SK-MEL-5 (cell line): Measurements from ENCODE around the gene LAMC1. TPM values are rescaled to one million over a fixed set of nuclear protein-coding genes. Genes with fewer than 3 reads are reported as not detected.

Experiments used
- DNase-seq: peaks from one replicate; pipeline ENCODE4 v3.0.0-alpha.2; 2016; ENCODE audit warnings: low read depth, low spot score
- in situ Hi-C: cut with HindIII; loops from 2 replicates; pipeline ENCODE4 v1.10.0; 2016; ENCODE audit warnings: low sequenced_read_pairs, high pct_unique_total_duplicates, low pct_unique_long_range_greater_than_20kb
- total RNA-seq: library from RNA; depleted of rRNA; stranded (reverse); fragments of >200 nt; shearing (Covaris generic); gene quantifications from 2 replicates; pipeline ENCODE4 v1.2.3, GENCODE V29; 2014

LAMC1 gene
- total RNA-seq, 1 experiment from 2014 or later = 114 TPM

DNA sequence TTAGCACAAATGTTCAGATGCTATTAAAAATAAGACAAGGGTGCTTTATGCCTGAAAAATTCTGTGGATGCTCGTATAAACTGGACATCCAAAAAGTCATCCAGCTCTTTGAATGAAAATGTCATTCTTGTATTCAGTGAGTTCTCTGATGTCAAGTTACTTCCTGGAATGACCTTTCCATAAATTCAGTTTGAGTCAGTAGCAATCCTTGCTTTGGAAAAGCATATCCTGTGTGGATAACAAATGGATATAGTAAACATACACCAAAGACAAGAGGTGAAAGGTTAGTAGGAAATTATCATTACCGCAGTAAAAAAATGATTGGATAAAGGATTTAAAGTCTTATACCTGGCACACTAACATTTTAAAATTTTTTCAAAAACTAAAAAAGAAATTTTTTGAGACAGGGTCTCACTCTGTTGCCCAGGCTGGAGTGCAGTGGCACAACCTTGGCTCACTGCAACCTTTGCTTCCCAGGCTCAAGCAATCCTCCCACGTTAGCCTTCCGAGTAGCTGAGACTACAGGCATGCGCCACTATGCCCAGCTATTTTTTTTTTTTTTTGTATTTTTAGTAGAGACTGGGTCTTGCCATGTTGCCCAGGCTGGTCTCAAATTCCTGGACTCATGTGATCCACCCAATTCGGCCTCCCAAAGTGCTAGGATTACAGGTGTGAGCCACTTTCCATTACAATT lies 10.8 kb upstream of the LAMC1 start:
- DNase-seq = peak; percentile 82
- in situ Hi-C loops = no loop called here

DNA sequence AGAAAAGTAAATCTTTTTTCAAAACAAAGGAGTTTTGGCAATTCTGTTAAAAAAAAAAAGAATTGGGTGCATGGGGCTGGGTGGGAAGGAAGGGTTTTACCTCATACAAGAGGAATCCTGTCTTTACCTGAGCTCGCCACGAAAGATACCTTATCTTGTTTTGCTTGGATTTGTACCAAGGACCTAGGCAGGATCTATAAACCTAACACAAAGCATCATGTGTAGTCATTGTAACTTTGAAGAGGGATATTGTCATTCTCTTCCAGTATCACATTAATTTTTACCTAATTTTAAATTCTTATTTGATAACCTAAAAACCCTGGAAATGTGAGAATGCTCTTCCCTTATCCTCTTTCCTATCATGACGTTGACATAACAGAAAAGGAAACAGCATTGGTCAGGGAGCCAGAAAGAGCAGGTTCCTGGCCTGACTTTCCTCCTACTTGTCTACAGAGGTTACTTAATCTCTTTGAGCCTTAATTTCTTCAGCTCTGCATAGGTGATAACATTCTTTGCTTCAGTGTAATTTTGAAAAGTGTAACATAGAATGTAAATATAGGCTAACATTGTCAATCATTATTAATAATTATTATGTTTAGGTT lies 4.0 kb upstream of the LAMC1 start:
- DNase-seq = no peak
- in situ Hi-C loops = no loop called here

DNA sequence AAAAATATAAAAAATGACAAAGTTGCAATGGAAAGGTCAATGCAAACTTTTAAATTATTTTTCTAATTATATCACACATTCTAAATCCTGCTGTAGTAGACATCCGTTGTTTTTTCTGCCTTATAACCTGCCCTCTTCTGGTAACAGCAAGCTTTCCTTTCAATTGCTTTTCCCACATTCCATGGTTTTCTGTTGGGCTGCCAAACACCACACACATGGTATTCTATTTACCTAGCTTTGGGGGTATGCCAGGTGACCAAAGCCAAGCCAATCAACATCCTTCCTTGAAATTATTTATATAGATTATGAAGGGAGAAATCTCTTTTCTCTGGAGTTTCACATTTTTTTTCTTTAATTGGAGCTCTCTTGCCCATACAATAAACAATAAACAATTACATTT lies 3.4 kb upstream of the LAMC1 start:
- in situ Hi-C loops = no loop called here
- peak; percentile 47 for DNase-seq

DNA sequence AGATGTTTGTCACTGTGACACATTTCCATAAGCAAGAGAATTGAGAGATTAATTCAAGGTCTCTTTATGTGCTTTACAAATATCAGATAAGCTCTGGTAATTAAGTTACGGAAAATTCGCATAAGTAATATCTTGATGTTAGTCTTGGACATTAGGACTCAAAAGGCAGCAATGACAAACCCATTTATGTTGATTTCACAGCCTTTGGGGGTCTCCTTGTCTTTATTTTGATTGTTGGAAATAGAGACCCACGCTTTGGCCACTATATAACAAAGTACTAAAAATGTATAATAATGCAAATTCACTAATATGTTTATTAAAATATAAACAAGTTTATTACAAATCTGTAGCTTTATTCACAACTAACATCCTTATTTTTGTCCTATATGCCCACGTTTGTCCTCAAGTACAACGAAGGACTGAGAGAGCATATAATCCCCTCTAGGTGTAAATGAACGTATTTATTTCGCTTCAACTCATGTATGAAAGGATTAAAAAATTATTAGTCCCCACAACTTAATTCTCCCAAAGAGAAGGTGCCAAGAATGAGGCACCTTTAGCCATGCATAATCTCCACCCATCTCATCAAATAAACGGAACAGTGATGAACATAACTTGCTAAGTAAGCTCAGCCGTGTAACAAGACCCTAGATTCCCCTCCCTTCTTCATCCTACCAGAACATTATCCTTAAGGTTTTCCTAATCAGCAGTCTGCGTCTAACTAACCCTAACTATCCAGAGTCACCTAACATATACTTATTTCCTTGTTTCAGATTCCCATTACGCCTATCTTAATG lies 1.6 kb upstream of the LAMC1 start:
- in situ Hi-C loops = no loop called here
- no peak for DNase-seq

DNA sequence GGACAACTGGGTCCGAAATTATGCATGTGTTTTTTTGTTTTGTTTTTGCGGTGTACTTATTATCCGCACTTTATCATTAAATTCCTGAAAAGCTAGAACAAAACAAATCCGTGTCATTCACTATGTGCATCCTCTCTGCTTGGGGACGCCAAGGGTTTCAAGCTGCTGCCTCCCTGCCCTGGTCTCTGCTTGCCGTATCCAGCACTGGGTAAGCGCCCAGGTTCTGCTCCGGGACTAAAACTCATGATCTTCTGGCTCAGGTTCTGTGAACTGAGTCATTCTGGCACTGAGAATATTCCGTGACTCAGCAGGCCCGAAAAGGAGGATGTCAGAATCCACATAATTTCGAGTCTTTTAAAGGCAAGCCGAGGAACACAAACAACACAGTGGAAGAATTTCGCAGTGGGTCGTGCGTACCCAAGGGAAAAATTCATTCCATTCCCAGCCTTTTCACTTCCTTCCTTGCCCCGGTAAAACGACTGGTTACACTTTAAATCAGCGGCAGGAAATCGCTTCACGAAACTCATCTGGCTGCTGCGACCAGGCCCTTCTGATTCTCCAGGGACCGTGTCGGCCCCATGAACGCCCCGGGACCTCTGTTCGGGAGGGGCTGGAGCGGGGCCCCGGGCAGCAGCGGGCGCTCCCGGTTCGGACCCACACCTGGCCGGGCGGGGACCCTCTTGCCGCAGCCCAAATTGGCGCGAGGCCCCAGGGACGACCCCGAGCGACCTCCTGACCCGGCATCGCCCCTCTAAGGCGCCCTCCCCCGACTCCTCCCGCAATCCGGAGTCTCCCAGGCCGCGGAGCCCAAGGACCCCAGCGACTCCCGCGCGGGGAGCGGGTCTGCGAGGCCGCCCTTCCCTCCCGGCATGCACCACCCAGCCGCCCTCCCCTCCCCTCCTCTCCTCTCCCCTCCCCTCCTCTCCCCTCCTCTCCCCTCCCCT lies 746 bp upstream of the LAMC1 start:
- in situ Hi-C loops = no loop called here
- DNase-seq = peak; percentile 83

DNA sequence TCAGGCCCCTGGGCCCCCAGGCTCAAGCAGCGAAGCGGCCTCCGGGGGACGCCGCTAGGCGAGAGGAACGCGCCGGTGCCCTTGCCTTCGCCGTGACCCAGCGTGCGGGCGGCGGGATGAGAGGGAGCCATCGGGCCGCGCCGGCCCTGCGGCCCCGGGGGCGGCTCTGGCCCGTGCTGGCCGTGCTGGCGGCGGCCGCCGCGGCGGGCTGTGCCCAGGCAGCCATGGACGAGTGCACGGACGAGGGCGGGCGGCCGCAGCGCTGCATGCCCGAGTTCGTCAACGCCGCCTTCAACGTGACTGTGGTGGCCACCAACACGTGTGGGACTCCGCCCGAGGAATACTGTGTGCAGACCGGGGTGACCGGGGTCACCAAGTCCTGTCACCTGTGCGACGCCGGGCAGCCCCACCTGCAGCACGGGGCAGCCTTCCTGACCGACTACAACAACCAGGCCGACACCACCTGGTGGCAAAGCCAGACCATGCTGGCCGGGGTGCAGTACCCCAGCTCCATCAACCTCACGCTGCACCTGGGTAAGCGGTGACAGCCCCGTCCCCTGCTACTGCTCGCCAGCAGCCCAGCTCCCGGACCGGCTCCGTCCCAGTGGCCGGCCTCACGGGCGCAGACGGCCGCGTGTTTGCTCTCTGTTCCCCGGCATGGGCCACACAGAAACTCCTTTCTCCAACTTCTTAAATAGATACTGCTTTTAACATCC lies 539 bp downstream of the LAMC1 start:
- in situ Hi-C loops = no loop called here
- peak; percentile 60 for DNase-seq

DNA sequence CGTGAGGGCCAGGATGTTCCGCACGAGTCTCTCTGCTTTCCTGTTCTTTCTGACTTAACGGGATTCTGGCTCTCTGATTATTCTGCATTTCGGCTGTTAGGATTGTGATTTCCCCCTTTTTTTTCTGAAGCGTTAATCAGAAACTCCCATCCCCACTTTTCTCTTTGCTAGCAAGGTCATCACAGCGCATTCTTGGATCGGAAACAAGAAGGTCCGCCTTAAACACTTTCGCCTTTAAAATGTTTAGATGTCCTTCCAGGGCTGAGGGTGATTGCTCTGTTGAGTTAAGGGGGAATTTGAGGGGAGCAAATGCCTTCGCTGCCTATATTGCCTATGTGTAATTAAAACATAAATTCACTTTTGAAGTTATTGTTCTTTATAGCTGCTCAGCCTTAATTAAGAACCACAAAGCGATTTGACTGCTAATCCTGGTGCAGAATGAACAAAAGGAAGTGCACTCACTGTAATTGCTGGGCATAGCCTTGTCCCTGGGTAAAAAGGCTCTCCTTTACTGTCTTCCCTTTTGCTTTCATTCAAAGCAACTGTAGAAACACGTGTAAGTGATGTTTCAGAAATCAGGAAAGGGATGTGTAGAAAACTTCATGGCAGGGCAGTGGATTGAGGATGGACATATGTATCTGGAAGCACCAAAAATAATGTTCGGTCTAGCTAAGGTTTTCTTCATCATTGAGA lies 1.2 kb downstream of the LAMC1 start:
- in situ Hi-C loops = no loop called here
- no peak for DNase-seq

DNA sequence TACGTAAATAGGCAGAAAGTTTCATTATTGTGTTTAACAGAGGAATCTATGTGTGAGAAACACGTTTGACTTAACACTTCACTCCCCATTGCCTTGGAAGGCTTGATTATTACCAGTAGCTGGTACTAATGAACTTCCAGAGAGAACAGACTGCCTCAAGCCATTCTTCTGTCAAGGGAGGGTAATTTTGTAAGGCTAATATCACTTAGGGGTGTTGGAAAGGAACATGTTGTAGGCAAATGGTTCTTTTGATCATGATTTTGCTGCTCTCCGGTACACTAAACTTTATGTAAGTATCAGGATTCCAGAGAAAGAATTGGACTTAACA lies 1.8 kb downstream of the LAMC1 start:
- no peak for DNase-seq
- in situ Hi-C loops = no loop called here

DNA sequence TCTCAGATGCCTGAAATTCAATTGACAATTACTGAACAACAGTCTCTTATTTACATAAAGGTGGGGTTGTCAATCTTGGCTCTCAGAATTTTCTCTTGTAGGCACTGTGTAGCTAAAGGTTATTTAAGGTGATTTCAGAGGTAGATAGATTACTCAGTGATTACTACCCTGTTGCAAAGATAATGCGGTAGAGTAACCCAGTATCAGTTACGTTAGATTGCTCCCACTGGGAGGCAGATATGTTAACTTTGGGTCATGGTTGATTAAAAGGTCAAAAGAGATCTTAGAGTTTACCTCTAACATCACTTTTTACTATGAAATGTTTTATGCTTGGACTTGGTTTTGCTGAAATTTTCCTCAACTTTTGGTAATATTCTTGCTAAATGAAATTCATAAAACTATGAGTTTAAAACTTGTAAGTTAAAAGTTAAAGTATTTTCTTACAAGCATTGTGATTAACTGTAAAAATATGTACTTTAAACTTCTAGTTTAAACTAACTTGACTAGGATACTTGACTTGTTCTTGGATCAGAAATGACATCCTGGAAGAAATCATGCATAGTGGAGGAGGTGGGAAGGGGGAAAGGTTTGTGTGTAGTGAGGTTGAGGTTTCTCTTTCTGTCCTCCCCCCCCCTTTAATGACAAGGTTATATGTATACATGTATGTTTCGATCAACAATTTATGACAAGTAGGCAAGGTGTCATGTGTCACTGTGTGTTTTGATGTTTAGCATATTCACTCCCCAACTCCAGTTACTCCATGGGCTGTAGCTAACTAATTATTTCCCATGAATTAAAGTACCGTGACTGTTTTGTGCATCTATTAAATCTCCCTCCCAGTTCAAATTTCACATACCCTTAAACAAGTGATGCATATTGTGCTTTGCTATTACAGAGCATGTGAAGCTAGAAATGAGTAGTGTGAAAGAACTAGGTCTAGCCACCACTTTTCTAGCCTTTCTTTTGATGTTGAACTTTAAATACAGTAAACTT lies 2.9 kb downstream of the LAMC1 start:
- in situ Hi-C loops = no loop called here
- DNase-seq = no peak

DNA sequence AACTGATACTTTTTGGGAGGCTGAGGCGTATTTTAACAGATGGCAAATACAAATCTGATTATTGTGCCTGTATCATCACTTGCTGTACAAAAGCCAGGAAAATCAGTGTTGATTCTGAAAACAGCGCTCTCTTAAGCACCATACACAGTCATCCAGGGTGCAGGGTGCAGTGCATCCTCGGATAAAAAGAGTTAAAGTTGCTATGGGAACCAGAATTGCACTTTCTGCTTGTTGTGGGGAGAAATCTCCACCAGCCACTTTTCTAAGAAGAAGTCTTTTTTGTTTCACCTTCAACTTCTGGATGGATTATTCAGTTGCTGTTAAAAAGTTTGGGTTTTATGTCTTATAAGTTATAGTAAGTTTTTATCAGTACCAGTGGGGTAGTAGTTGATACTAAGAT lies 3.8 kb downstream of the LAMC1 start:
- no peak for DNase-seq
- in situ Hi-C loops = no loop called here

DNA sequence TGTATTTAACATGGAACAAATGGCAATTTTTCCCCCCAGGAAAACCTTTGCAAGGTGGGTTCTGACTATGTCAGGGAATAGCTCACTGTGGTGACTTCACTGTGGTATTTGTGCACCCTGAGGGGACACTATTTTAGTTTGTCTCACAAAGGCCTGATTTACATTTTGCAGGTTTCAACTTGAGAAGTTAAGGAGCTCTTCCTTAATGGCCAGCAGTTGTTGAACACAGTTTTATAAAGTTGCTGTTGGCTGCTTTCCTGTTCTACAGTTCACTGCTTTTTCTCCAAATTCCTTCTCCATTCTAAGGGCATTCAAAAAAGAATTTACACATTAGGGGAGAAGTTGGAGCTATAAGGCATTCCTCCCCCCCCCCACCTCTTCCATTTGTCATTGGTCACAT lies 4.6 kb downstream of the LAMC1 start:
- in situ Hi-C loops = no loop called here
- no peak for DNase-seq

DNA sequence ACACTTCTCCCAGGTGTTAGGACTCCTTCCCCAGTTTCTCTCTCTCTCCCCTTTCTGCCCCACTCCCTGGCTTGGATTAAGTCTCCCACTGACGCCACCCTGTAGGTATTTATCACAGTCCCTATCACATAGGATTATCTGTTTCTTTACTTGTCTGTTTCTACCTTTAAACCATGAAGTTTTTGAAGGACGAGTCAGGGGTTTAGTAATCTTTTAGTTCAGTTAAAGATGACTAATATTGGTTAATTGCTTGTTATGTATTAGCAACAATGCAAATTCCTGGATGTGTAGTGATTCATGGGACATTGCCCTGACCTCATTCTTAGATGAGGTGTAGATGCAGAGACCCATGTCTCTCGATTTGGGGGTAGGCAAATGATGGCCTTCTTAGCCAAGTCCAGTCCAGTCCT lies 6.4 kb downstream of the LAMC1 start:
- in situ Hi-C loops = no loop called here
- DNase-seq = no peak

DNA sequence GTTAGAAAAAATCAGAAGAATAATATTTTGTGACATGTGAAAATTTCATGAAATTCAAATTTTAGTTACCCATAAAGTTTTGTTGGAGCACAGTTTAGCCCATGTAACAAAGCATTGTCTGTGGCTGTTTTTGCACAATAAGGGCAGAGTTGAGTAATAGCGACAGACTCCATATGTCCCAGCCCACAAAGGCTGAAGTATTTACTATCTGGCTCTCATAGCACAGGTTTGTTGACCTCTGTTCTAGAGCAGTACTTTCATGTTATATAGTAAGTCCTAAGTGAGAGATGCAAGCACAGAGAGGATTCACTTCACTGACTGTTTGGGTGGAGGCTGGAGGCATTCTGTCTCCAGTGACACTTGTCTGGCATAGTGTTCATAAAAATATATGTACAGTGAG lies 6.8 kb downstream of the LAMC1 start:
- in situ Hi-C loops = no loop called here
- DNase-seq = peak; percentile 38

DNA sequence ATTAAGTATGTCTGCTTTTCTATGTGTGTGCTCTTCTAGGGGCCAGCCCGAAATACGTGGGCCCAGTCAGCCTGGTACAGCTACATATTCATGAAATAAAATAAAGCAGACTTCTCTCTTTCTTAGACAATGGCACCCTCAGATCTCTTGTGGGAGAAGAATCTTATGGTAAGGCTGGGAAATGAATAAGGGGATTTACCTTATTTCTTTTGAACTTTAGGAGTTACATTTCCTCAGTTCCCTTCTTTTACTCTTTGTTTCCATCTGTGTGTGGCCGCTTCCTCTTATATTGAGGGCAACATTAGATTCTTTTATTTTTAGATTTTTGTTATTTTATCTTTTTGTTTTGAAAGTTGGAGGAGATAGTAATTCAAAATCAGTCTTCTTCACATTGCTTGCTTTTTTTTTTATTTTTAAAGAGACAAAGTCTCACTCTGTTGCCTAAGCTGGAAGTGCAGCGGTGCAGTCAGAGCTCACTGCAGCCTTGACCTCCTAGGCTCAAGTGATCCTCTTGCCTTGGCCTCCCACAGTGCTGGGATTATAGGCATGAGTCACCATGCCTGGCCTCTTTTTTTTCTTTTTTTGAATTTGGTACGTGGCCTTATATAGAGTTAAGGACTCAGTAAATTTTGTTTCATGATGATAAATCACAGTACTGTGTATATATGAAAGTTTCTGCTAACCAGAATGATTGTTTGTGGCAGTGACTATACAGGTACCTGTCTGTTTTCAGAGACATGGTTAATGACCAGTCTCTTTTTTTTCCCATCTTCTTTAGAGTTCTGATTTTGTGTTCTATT lies 9.1 kb downstream of the LAMC1 start:
- in situ Hi-C loops = no loop called here
- DNase-seq = peak; percentile 16

DNA sequence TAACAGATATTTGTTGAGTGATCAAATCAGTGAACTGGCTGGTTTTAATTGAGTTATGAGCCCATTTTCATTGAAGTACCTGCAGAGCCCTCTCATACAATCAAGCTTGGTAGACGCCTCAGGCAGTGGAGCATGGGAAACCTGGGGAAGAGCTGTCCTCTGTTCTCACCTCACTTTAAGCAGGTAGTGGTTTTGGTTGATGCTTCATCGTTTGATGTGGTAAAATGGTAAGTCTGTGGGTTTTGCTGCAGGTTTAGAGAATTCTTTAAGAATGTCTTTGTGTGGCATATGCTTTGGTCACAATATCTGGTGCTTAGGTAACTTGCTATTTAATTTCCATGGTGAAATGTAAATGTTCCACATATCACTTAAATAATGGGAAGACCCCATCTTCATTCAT lies 10.0 kb downstream of the LAMC1 start:
- no peak for DNase-seq
- in situ Hi-C loops = no loop called here
